Mucosa of rectum (tissue), 2 donors: Measurements from ENCODE around the gene ATP9A.
"Not testable (repeated sequence)": the region's sequence is repeated elsewhere in the genome, so short reads cannot be mapped to it uniquely, and the experiment has no call there.

Source experiments
- H3K27ac ChIP-seq, 2 donors: one replicate each; pipeline ENCODE4 v1.7.0; 2013; ENCODE audit warnings: inconsistent platforms in 2 of 2, low read depth in 2 of 2, low read length in 2 of 2
- H3K27me3 ChIP-seq, 2 donors: one replicate each; pipeline ENCODE4 v1.7.0; 2013; ENCODE audit warnings: low read length in 2 of 2; ENCODE audit not compliant: control insufficient read depth in 2 of 2, insufficient read depth in 2 of 2
- H3K36me3 ChIP-seq, 2 donors: one replicate each; pipeline ENCODE4 v1.7.0; 2013; ENCODE audit warnings: low read length in 2 of 2; ENCODE audit not compliant: control insufficient read depth in 2 of 2, insufficient read depth in 2 of 2
- H3K4me1 ChIP-seq, 2 donors: one replicate each; pipeline ENCODE4 v1.7.0; 2013; ENCODE audit warnings: low read length in 2 of 2, mild to moderate bottlenecking in 1 of 2; ENCODE audit not compliant: control insufficient read depth in 2 of 2, insufficient read depth in 2 of 2
- H3K4me3 ChIP-seq, 2 donors: one replicate each; pipeline ENCODE4 v1.7.0; 2013; ENCODE audit warnings: low read length in 2 of 2
- H3K9ac ChIP-seq, 2 donors: one replicate each; pipeline ENCODE4 v1.7.0; 2013; ENCODE audit warnings: low read length in 2 of 2, low read depth in 1 of 2, mild to moderate bottlenecking in 1 of 2
- H3K9me3 ChIP-seq, 2 donors: one replicate each; pipeline ENCODE4 v1.7.0; 2013; ENCODE audit warnings: low read length in 2 of 2; ENCODE audit not compliant: control insufficient read depth in 2 of 2
- donor health status: healthy.
- donor health status: Normal muscosa, but diverticular disease.

The ATP9A gene, protein sequence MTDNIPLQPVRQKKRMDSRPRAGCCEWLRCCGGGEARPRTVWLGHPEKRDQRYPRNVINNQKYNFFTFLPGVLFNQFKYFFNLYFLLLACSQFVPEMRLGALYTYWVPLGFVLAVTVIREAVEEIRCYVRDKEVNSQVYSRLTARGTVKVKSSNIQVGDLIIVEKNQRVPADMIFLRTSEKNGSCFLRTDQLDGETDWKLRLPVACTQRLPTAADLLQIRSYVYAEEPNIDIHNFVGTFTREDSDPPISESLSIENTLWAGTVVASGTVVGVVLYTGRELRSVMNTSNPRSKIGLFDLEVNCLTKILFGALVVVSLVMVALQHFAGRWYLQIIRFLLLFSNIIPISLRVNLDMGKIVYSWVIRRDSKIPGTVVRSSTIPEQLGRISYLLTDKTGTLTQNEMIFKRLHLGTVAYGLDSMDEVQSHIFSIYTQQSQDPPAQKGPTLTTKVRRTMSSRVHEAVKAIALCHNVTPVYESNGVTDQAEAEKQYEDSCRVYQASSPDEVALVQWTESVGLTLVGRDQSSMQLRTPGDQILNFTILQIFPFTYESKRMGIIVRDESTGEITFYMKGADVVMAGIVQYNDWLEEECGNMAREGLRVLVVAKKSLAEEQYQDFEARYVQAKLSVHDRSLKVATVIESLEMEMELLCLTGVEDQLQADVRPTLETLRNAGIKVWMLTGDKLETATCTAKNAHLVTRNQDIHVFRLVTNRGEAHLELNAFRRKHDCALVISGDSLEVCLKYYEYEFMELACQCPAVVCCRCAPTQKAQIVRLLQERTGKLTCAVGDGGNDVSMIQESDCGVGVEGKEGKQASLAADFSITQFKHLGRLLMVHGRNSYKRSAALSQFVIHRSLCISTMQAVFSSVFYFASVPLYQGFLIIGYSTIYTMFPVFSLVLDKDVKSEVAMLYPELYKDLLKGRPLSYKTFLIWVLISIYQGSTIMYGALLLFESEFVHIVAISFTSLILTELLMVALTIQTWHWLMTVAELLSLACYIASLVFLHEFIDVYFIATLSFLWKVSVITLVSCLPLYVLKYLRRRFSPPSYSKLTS

DNA sequence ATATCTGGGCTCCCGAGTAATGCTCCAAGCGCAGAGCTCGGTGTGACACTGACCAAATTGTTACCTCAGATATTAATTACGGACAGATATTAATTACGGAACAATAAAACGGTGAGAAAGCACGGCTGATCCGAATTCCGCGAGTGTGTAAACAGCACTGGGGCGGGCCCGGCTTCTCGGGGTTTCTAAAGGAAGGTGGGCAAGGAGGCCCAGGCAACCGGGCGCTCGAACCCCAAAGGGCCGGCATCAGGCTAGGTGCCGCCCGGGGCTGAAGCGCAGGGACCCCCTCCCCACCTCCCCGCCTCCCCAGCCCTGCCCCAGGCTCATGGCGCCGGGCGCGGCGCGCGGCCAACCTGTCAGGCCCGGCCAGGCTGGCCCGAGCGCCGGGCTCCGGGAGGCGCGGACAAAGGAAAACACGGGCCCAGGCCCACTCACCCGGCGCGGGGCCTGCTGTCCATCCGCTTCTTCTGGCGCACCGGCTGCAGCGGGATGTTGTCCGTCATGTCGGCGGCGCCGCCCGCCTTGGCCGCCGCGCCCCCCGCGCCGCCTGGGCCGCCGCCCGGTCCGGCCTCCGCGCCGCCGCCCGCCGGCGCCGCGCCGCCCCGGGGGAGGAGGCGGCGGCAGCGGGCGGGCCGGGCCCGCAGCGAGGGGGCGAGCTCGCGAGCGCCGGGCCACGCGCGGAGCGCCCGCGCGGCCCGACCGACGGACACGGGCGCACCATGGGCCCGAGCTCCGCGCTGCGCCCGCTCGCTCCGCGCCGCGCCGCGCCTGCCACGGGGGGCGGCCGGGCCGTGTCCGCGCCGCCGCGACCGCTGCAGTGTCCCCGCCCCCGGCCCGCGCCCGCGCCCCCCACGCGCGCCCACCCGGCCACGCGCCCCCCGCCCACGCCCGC is at the start of gene ATP9A:
TSS of gene ATP9A (minus strand) at position 524 of the 892 bp plus-strand sequence. CDS start at position 503, 21 bp downstream.
- peak within 1 kb of the TSS; percentile 85 to 89 for H3K4me3 ChIP-seq
- peak within 1 kb of the TSS; percentile 84 to 96 for H3K9ac ChIP-seq
- H3K36me3 ChIP-seq, result no peaks in the 10 kb centered on the region
- H3K27ac ChIP-seq, result peak within 1 kb of the TSS; percentile 91 to 94
- no peaks in the 10 kb centered on the region for H3K9me3 ChIP-seq
- H3K4me1 ChIP-seq, result peaks cover 6 to 7% of the 10 kb centered on the region in 2 donors
- peaks cover 0 to 4% of the 10 kb centered on the region in 2 donors for H3K27me3 ChIP-seq

DNA sequence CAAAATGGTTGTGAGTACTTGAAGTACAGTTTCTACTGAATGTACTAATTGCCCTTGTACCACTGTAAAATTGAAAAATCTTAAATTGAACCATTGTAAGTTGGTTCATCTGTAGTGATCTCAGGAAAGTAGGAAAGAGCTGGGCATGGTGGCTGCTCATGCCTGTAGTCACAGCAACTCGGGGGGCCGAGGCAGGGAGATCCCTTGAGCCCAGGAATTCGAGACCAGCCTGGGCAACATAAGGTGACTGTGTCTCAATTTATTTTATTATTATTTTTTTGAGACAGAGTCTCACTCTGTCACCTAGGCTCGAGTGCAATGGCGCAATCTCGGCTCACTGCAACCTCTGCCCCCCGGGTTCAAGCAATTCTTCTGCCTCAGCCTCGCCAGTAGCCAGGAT is 48.7 kb upstream of the ATP9A start:
- not testable (repeated sequence) for H3K4me1 ChIP-seq, H3K27ac ChIP-seq, H3K9me3 ChIP-seq, H3K27me3 ChIP-seq, H3K9ac ChIP-seq, H3K4me3 ChIP-seq, H3K36me3 ChIP-seq

DNA sequence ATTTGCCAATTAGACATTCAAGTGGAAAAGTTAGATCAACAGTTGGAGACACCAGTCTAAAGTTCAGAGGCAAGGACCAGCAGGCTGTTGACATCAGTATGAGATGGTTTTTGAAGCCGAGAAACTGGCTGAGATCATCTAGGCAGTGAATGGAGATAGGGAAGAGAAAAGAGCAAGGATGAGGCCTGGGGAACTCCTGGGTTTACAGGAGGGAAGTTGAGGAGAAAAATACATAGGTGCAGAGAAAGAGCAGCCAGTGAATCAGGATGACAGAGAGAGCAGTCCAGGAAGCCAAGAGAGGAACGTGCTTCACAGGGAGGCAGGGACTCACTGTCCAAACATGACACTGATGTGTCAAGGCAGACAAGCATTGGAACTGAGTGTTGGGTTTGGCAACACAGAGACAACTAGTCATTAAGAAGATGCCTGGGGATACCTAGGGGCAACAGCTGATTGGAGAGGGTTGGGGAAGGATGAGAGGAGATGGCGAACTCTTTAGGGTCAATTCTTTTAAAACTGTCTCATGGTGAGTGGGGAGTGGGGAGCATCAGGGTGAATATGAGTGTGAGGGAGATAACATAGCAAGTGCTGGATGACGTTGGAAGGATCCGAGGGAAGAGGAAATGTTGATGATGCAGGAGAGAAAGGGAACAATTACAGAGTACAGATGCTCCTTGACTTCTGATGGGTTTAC is 47.3 kb upstream of the ATP9A start:
- no peak overlapping the region for H3K4me3 ChIP-seq
- H3K9ac ChIP-seq, result no peak overlapping the region
- no peaks in the 10 kb centered on the region for H3K27me3 ChIP-seq
- no peaks in the 10 kb centered on the region for H3K9me3 ChIP-seq
- H3K36me3 ChIP-seq, result no peaks in the 10 kb centered on the region
- no peaks in the 10 kb centered on the region for H3K4me1 ChIP-seq
- H3K27ac ChIP-seq, result no peak overlapping the region

DNA sequence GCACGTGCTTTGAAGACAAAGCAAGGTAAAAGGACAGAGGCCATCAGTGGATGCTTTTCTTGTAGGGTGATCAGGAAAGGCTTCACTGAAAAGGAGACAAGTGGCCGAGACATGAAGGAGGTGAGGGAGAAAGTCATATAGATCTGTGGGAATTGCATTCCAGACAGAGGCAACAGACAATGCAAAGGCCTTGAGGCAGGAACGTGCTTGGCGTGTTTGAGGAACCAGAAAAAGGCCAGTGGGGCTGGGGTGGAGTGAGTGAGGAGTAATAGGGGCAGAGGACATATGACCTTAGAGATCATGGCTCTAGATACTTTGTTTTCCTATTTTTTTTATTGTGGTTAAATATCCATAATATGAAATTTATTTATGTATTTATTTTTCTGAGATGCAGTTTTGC is 44.7 kb upstream of the ATP9A start:
- Histone ChIP-seq H3K27me3 (no peaks in the 10 kb centered on the region), H3K4me1 (no peaks in the 10 kb centered on the region), H3K27ac (no peak overlapping the region), H3K4me3 (no peak overlapping the region), H3K9ac (no peak overlapping the region), H3K9me3 (no peaks in the 10 kb centered on the region), H3K36me3 (no peaks in the 10 kb centered on the region)

DNA sequence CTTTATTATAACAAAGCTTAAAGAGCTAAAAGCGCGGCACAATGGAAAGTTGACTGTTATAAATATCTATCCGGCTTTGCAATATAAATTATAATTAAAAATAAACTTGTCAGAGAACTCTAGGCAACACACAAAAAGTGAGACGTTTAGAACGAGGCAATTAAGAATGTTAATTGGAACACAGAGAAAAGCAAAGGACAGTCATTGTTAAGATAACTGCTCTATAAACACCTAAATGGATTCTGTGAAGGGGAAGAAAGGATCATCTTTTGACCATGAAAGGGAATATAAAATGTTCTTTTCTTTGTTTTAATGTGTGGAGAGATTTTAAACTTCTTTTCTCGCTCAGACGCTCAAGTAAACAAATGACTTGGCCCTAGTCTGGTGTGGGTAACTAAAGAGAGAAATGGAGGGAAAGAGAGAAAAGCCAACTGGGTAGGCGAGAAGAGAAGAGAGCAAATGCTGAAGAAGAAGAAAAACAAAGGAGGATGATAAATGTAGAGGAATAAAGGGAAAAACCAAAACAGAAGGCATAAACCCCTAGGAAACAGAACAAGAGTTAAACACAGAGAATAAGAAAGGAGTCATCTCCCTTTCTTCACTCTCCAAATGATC is 43.4 kb upstream of the ATP9A start:
- Histone ChIP-seq H3K27ac (no peak overlapping the region), H3K4me3 (no peak overlapping the region), H3K9ac (no peak overlapping the region), H3K36me3 (no peaks in the 10 kb centered on the region), H3K9me3 (no peaks in the 10 kb centered on the region), H3K4me1 (no peaks in the 10 kb centered on the region), H3K27me3 (no peaks in the 10 kb centered on the region)

DNA sequence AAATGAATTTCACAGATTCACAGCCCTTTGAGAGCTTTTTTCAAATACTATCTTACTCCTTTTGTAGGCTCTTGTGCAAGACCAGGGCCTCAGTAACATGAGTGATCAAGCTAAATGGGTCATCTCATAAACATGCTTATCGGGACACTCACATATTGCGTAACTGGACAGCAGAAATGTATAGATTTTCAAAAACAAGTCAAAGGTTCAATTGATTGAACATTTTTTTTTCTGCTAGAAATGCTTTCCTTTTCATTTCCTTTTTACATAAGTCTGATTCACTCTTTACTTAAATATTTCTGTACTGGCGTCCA is 42.8 kb upstream of the ATP9A start:
- Histone ChIP-seq H3K4me3 (no peak overlapping the region), H3K27ac (no peak overlapping the region)

DNA sequence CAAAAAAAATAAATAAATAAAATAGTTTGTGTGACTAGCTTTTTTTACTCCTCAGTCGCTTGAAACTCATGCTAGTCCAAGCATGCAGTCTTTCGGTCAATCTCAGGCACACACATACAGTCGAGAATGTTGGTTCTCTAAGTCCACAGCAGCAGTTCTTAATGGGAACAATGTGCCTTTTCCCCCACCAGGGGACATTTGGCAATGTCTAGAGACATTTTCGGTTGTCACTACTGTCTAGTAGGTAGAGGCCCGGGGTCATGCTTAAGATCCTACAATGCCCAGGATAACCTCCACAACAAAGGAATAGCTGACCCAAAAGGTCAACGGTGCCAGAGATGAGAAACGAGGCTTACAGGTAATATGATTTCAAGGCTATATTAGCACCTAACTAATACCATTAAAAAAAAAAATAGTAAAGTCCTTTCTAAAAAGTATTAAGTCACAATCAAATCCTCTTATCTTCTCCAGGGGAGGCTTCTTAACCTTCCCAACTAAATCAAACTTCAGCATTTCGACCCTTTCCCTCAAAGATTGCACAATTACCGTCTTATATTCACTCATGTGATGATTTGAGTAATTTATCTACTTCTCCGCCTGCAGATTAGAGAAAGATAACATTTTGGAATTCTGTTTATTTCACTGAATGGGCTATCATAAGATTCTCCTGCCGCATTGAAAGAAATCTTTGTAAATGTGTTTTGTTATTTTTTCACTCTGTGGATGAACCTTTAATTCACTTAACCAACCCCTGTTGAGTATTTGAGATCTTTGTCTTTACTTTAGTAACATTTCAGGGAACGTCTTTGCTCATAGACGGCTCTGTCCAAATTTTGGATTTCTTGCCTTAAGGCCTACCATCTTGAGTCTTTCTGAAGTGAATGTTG is 42.2 kb upstream of the ATP9A start:
- Histone ChIP-seq H3K9ac (no peak overlapping the region), H3K4me1 (no peaks in the 10 kb centered on the region), H3K27me3 (no peaks in the 10 kb centered on the region), H3K27ac (no peak overlapping the region), H3K36me3 (no peaks in the 10 kb centered on the region), H3K9me3 (no peaks in the 10 kb centered on the region), H3K4me3 (no peak overlapping the region)

More for the DNA sequence above, 42.8 kb upstream of the ATP9A start:
- Histone ChIP-seq H3K9me3 (no peaks in the 10 kb centered on the region), H3K27me3 (no peaks in the 10 kb centered on the region), H3K4me1 (no peaks in the 10 kb centered on the region), H3K9ac (no peak overlapping the region), H3K36me3 (no peaks in the 10 kb centered on the region)

DNA sequence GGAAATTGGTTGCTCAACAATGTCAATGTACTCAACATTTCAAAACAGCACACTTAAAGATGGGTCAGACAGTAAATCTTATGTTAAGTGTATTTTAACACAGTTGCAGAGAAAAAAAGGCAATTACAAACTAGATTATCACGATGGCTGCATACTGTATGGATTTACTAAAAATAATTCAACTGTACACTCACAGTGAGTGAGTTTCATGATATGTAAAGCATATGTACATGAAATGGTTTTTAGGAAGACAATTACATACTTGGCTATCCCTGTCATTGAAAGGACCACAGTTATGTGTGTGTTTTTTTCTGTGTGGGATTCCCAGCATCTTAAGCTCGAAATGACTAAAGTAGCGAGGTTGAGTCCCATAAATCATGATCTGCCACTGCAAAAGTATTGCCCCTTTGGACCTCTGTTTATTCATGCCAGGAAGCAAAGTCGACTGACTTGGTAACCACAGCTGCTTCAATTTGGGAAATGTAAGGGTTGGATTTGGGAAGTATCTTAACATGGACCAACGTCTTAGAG is 39.6 kb upstream of the ATP9A start:
- Histone ChIP-seq H3K9me3 (no peaks in the 10 kb centered on the region), H3K36me3 (no peaks in the 10 kb centered on the region), H3K27me3 (peaks cover 0 to 6% of the 10 kb centered on the region in 2 donors), H3K4me3 (no peak overlapping the region), H3K9ac (no peak overlapping the region), H3K27ac (no peak overlapping the region), H3K4me1 (no peaks in the 10 kb centered on the region)
